Measurements from ENCODE around the gene ZNF394. TPM values are rescaled to one million over a fixed set of nuclear protein-coding genes. Genes with fewer than 3 reads are reported as not detected.

ZNF394 gene
- total RNA-seq, 1 donor from 2014 or later: 15.2 TPM

GRCh38 chr7:99540542-99540941 is 40.5 kb upstream of the ZNF394 start:
- Histone ChIP-seq H3K27me3 (ENCODE audit: control insufficient read depth, insufficient read depth, low read length) (no peaks in the 10 kb centered on the region), H3K36me3 (ENCODE audit: control insufficient read depth, insufficient read depth, low read length) (no peaks in the 10 kb centered on the region), H3K4me3 (ENCODE audit: low read depth, low read length) (no peak overlapping the region)
- DNase-seq (ENCODE audit: low read depth): no peak
- TF ChIP-seq CTCF (IDR thresholded peaks at IDR 0.05; ENCODE audit: insufficient read depth, low read length, poor library complexity, severe bottlenecking): no peak

- TF ChIP-seq CTCF (IDR thresholded peaks at IDR 0.05; ENCODE audit: insufficient read depth, low read length, poor library complexity, severe bottlenecking): no peak
- H3K4me3 ChIP-seq (ENCODE audit: low read depth, low read length): no peak overlapping the region
- H3K27me3 ChIP-seq (ENCODE audit: control insufficient read depth, insufficient read depth, low read length): no peaks in the 10 kb centered on the region
- H3K36me3 ChIP-seq (ENCODE audit: control insufficient read depth, insufficient read depth, low read length): no peaks in the 10 kb centered on the region
- no peak for DNase-seq (ENCODE audit: low read depth)
These were observed 39.2 kb upstream of the ZNF394 start for GRCh38 chr7:99539213-99539811.

- Histone ChIP-seq H3K4me3 (ENCODE audit: low read depth, low read length) (no peak overlapping the region), H3K27me3 (ENCODE audit: control insufficient read depth, insufficient read depth, low read length) (no peaks in the 10 kb centered on the region), H3K36me3 (ENCODE audit: control insufficient read depth, insufficient read depth, low read length) (peaks cover 4% of the 10 kb centered on the region)
- no peak for TF ChIP-seq CTCF (IDR thresholded peaks at IDR 0.05; ENCODE audit: insufficient read depth, low read length, poor library complexity, severe bottlenecking)
- DNase-seq (ENCODE audit: low read depth): no peak
These were observed 35.6 kb upstream of the ZNF394 start for GRCh38 chr7:99535667-99536066.

GRCh38 chr7:99531354-99531765 is 31.3 kb upstream of the ZNF394 start:
- peaks cover 4% of the 10 kb centered on the region for H3K36me3 ChIP-seq (ENCODE audit: control insufficient read depth, insufficient read depth, low read length)
- DNase-seq (ENCODE audit: low read depth): no peak
- TF ChIP-seq CTCF (IDR thresholded peaks at IDR 0.05; ENCODE audit: insufficient read depth, low read length, poor library complexity, severe bottlenecking): no peak
- no peak overlapping the region for H3K4me3 ChIP-seq (ENCODE audit: low read depth, low read length)
- no peaks in the 10 kb centered on the region for H3K27me3 ChIP-seq (ENCODE audit: control insufficient read depth, insufficient read depth, low read length)

GRCh38 chr7:99525713-99526440 is 25.8 kb upstream of the ZNF394 start:
- H3K36me3 ChIP-seq (ENCODE audit: control insufficient read depth, insufficient read depth, low read length): no peaks in the 10 kb centered on the region

More at GRCh38 chr7:99525713-99526440, 25.8 kb upstream of the ZNF394 start:
- no peak for DNase-seq (ENCODE audit: low read depth)
- no peak for TF ChIP-seq CTCF (IDR thresholded peaks at IDR 0.05; ENCODE audit: insufficient read depth, low read length, poor library complexity, severe bottlenecking)
- H3K4me3 ChIP-seq (ENCODE audit: low read depth, low read length): no peak overlapping the region
- H3K27me3 ChIP-seq (ENCODE audit: control insufficient read depth, insufficient read depth, low read length): no peaks in the 10 kb centered on the region
